ENCODE results near the gene DRD2.
A peak's percentile ranks its signal among the peaks of the same experiment; 100 is the strongest.
"Not testable (repeated sequence)": the region's sequence is repeated elsewhere in the genome, so short reads cannot be mapped to it uniquely, and the experiment has no call there.

The DRD2 gene

DNA sequence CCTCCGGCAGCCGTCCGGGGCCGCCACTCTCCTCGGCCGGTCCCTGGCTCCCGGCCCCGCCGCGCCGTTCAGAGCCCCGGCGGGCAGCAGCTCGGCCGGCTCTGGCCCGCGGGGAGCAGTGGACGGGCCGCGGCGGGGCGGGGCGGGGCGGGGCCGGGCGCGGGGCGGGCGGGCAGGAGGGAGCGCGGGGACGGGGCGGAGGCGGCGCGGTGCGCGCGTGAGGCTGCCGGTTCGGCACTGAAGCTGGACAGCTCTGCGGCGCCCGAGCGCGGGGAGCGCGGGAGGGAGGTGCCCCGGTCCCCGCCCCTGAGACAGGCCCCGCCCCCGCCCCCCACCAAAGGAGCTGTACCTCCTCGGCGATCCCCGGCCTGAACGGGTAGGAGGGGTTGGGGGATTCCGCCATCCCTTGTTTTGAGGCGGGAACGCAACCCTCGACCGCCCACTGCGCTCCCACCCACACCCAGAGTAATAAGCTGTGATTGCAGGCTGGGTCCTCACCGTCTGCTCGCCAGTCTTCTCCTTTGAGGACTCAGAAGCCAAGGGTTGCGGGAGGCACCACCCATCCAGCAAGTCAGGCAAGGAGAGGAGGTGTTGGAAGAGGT, at the start of gene DRD2:
TSS of gene DRD2 (minus strand) at position 239 of the 602 bp plus-strand sequence. CDS start 50,747 bp downstream, outside the sequence.
- peak; percentile 77 for DNase-seq (ENCODE audit: low spot score)

DNA sequence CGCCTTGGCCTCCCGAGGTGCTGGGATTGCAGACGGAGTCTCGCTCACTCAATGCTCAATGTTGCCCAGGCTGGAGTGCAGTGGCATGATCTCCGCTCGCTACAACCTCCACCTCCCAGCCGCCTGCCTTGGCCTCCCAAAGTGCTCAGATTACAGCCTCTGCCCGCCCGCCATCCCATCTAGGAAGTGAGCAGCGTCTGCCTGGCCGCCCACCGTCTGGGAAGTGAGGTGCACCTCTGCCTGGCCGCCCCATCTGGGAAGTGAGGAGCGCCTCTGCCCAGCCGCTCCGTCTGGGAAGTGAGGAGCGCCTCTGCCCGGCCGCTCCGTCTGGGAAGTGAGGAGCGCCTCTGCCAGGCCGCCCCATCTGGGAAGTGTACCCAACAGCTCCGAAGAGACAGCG, 48.7 kb upstream of the DRD2 start:
- DNase-seq (ENCODE audit: low spot score), result not testable (repeated sequence)

DNA sequence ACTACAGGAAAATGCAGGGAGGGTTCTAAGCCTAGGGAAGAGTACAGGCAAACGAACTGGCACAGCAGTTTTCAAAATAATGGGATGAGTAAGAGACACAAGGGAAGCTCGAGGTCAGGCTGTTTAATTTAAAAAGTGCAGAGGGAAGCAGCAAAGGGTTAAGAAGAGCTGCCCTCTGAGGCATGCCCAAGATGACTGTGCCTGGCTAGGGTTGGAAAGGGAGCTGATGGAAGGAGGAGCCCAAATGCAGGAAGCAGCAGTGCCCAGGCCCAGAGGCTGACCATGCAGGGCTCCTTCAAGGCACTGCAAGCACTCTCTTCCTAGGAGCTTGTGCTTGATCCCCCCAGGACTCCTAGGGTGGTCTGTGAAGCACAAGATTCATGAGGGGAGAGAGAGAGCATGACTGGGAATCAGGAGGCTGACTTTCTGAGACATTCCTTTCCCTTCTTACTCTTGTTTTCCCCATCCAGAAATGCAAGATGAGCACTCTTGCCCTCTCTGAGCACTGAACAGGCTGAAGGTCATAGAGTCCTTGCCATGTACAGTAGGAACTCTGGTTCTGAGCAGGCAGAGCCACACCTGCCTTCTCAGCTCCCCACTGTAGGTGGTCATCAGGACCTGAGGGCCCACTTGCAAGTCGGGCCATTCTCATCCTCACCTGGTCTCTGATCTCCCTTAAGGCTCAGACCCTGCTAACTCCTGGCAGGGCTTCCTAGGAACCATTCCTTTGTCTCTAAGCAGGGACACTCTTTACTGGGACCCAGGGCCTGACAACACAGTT, 46.7 kb upstream of the DRD2 start:
- no peak for DNase-seq (ENCODE audit: low spot score)

DNA sequence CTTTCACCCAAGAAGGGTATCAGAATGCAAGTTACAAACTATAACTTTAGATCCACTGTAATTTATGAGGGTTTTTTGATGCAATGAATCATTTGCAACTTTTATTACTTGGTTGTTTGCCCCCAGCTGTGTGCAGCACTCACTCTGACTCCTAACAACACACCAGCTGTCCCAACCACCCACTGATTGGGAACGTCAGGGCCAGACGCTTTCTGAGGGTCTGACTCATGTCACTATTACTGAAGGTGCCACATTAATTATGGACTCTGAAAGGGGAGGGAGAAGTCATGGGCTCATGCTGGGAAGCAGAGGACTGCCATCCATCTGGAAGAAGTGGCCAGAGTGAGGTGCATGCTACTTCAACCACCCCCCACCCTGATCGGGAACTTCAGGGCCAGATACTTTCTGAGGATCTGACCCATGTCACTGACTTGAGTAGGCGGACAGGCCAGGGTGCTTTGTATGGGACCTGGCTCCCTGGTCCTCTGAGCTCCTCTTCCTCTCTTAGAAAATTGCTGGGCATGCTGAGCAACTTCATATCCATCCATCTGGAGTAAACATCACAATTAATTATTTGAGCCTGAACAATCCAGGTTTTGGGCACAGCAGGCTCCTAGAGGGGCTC, 44.9 kb upstream of the DRD2 start:
- no peak for DNase-seq (ENCODE audit: low spot score)

DNA sequence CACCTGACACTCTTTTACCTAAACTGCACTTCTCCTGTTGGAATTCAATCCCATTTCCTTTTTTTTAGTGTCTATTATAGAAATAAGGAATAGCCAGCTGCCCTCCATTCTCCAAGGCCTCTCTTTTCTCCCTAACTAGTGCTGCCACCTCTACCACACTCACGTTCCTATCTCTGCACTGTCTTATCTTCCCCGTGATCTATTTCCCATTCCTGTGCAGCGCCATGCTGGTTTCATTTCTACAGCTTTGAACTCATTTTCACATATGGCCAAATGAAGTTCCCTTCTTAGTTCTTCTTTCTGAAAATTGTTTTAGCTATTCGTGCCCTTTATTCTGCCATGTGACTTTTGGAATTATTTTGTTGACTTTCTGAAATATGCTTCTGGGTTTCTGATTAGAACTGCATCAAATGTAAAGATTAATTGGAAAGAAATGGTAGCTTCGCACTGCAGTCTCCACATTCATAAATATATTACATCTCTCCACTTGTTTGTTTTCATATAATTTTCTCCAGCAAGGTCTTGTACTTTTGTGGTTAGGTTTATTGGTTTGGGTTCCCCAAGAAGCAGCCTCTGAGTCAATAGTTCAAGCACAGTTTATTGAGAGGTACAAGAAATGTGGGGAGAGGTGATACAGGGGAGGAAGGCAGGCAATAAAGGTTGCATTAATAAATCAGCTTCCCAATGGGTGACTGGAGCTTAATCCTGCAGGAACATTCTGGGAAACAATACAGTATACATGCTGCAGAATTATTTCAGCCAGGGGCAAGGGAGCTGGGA, 43.7 kb upstream of the DRD2 start:
- DNase-seq (ENCODE audit: low spot score), result no peak

DNA sequence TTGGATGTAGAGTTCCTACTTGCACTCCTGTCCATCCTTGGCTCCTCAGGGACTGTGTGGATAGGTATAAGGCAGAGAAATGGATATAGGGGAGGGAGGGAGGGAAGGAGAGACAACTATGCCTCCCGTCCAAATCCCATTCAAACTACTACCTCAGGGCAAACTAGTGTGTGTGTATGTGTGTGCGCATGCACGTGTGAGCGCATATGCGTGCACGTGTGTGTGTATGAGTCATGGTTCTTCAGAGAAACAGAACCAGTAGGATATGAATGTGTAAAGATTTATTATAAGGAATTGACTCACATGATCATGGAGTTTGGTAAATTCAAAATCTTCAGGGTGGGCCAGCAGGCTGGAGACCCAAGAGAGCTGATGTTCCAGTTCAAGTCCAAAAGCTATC, 42.2 kb upstream of the DRD2 start:
- DNase-seq (ENCODE audit: low spot score), result no peak

DNA sequence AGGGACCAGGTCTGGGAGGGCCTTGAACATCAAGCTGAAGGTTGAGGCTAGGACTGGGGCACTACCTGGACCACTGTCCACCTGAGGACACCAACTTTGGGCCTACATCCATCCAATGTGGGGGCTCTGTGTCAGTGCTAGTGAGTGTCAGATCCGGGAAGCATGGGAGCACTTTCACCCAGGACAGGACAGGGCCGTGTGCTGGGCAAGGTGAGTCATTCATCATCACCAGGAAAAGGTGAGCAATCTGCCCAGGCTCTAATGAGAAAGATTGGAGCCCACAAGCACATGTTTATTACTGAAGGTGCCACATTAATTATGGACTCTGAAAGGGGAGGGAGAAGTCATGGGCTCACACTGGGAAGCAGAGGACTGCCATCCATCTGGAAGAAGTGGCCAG, 39.7 kb upstream of the DRD2 start:
- DNase-seq (ENCODE audit: low spot score), result no peak

DNA sequence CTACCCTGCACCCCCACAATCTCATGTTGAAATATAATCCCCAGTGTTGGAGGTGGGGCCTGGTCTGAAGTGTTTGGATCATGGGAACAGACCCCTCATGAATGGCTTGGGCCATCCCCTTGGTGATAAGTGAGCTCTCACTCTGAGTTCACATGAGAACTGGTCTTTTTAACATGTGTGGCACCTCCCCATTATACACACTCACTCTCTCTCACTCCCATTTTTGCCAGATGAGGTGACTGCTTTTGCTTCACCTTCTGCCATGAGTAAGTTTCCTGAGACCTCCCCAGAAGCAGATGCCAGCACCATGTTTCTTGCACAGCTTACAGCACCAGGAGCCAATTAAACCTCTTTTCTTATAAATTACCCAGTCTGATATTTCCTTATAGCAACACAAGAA, 32.1 kb upstream of the DRD2 start:
- no peak for DNase-seq (ENCODE audit: low spot score)

DNA sequence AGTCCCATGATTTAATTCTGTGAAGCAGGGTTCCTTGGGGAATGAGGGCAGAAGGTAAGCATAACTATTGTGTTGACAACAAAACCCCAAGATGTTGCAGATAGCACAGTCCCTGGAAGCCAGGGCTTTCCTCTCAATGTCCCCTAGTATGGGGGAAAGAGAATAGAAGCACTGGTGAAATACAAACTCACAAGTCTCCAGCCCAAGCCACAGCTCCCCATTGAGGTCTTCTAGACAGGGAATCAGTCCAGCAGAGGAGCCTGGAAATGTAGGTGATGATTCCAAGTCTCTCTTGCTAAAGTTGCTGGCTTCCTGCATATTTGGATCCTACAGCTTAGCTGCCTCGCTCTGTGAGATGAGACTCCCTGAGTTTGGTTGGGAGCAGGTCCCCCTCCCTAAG, 31.7 kb upstream of the DRD2 start:
- no peak for DNase-seq (ENCODE audit: low spot score)

DNA sequence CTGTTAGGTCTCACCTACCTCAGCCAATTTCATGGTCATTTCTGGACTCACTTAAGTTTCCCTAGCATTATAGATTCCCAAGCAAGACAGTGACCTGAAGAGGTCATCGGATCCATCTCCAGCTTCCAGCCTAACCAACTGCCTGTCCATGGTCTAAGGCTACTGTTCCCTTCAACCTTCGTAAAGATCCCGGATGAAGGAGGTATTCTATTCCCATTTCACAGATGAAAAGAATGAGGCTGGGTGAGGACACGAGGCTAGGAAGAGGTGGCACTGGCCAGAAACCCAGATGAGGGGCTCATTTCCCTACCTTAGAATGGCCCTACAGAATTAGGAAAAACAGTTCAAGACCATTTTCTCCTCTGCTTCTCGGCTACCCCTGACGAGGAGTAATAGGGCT, 31.3 kb upstream of the DRD2 start:
- no peak for DNase-seq (ENCODE audit: low spot score)

DNA sequence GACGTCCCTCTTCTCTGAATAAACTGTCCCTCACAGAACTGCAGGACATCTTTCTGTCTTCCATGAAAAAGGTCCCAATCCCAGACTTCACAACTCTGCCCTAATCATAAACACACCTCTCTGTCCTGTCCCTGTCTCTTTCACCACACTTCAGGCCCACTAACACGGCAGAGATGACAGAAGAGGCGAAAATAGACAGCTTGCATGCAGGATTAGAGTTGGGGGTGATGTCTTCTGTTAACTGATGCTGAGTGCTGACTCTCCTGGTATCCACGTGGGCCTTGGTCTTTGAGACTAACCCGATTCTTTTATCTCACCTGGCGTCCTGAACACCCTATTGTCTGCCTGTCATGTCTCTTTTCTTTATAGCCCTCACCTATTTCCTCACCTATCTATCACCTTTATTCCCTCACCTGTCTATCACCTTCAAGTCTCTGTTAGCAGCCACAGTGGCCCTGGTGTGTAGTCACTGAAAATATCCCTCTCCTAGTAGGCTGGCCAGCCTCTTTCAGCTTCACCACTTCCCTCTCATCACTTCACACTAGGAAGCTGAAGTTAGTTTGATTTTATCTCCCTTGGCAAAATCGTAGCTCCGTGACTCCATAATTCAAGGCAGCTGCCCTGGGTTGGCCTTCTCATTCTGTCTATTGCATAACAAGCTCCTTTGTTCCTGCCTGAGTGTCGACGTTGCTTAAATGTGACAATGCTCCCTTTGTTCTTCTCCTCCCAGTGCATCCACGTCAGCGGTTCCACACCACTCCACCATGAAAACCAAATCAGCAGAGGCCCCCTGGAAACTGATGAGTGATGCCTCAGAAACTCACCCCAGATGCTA, 30.6 kb upstream of the DRD2 start:
- no peak for DNase-seq (ENCODE audit: low spot score)

DNA sequence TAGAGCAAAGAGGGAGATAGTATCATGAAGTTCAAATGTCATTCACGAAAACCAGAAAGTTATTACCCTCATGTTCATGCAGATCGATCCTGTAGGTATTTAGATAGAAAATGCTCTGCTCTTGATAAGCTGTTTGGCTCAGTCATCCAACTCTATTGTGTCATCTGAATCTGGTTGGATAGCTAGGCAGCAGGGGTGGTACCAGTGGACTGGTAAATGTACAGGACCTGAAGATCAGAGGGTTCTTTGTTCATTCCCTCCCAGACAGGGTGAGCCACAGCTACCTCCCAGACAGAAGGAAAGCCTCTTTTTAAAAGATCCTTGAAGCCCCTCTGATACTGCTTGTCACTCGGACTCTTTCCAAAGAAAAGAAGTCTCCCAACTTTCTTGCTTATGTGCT, 29.8 kb upstream of the DRD2 start:
- DNase-seq (ENCODE audit: low spot score), result no peak

DNA sequence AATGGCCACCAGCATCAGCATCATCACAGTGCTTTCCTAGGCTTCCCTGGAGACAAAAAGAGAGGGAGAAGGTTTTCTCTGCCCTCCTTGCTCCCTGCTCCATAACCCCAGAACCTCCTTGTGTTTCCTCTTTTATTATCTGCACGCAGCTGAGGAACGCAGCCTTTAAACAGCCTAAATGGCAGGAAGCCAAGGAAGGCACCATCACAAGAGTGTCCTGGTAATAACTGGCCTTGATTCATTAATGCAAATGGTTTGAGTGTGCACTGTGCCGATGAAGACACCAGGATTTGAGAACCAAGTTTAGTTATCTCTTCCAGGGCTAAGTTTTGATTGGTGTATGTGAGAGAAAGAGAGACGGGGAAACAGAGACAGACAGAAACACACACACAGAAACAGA, 29.4 kb upstream of the DRD2 start:
- no peak for DNase-seq (ENCODE audit: low spot score)

DNA sequence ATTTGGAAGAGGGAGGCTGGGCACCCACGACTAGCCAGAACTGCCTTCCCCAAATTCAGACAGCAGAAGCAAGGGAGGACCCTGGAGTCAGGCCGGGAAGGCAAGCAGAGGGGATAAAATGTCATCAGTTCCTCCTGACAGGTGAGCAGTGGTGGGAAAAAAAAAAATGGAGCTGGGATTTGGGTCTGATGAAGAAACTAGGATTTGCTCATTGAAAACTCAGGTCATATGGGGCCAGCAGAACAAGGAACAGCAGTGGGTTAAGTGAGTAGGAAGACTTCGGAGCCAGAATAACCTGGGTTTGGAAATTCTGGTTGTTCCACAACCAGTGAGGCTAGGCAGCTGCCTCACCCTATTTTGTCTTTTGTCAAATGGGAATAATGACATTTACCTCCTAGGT, 28.9 kb upstream of the DRD2 start:
- no peak for DNase-seq (ENCODE audit: low spot score)

DNA sequence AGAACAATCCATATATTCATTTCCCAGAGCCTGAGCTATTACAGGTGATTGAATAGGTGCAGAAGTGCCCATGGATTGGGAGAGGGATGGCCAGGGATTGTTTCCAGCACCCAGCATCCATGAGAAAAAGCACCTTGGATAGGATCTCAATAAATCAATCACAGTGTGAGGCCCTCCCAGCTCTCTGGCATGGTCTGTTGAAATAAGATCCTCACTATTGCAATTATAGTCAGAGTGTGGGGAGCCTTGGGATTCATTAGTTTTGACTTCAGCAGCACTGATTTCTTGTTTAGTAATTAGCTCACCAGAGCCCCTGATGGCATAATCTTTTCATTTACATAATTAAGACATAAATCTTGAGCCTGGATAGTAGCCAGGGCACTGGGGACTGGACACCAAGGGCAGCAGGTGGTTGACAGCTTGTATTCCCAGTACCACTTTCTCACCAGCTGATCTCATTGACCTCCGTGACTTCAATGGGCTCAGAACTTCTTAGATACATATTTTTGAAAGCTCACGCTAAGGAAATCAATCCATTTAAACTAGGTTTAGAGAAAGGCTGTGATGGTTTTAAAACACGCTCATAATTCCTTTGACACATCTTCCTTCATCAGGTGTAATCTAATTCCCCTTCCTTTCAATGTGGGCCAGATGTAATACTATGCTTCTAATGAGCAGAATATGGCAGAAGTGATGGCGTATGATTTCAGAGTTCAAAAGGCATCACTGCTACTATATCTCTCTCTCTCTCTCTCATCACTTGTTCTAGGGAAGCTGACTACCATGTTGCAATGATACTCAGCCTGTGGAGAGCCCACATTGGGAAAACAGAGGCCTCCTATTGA, 22.1 kb upstream of the DRD2 start:
- DNase-seq (ENCODE audit: low spot score), result no peak

DNA sequence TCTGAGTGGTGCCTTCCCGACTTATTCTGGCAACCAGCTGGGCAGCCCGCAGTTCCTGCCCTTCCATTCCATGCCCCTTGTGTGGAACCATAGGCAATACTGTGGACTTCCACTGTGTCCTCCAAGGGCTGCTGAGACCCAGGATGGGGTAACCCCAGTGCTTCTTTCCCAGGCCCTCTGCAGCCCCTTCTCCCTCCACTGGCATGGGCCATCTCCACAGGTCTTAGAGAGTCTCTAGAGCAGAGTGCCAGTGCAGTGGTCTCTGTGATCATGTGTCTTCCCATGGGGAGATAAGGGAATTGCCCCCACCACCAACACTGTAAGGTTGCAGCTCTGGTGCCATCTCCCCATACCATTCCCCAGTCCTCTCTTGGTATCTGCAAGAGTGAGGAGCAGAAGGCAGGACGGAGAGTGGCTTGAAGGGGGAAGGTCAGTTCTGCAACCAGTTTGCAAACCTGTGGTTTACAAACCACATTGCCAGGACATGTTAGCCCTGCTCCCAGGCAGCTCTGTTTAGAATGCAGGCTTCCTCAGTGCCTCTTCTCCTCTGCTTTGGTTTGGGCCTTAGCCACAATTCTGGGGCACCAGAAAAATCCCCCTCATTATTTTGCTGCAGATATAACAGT, 20.9 kb upstream of the DRD2 start:
- no peak for DNase-seq (ENCODE audit: low spot score)

DNA sequence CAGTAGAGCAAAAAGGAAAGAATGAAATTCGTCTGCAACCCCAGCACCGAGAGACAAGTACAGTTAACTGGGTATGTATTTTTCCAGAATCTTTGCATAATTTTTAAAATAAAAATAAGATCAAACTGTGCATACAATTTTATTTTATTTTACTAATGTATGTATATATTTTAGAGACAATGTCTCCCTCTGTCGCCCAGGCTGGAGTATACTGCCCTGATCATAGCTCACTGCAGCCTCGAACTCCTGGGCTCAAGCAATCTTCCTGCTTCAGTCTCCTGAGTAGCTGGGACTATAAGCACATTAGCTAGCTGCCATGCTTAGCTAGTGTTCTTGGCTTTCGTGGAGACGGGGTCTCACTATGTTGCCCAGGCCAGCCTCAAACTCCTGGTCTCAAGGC, 18.8 kb upstream of the DRD2 start:
- DNase-seq (ENCODE audit: low spot score), result no peak

DNA sequence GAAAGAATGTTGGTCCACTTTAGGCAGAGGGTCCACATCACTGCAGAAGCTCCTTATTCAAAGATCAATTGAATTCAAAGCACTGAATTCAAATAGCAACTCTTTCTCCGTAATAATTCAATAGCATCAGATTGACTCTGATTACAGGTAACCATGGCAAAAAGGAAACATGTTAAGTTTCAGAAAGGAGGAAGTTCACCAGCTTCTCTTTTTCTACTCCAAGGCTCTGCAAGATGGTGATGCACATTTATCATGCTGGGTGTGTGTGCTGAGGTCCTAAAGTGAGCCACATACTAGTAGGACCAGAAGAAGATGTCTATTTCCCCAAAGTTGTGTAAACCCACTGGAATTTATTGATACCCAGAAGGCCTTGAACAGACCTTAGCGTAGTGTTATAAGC, 18.0 kb upstream of the DRD2 start:
- no peak for DNase-seq (ENCODE audit: low spot score)

DNA sequence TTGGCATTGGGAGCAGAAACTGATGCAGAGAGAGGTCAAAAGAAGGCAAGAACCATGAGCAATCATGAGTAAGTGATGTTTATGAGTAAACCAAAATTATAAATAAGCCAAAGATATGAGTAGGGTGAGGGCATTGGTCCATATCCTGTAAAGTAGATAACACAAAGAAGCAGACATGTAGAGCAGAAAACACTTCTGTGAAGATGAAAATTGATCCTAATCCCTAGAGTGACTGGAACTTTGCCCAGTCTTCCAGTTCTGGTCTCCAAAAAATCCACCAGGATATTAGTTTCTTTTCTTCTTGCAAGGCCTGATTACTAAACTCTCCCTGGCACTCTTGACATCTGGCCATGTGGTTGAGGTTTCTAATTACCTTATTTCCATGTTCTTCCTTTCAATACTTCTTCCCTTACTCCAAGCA, 13.7 kb upstream of the DRD2 start:
- DNase-seq (ENCODE audit: low spot score), result no peak

DNA sequence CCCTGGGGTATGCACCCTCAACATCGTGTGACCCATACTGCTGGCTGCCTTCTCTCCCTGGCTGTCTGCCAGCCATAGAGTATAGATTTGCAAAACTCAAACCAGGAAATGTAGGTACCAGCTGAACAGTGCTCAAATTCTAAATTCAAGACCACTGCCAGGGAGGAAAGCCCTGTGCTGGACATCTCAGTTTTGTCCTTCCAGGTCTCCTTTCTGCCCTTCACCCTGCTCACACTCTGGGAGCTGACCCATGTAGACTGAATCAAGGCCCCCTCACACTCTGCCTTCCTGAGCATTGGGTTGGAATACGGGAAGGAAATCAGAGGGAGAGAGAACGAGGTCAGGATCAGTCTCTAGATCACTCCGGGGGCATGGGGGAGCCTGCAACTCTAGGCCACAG, 12.4 kb upstream of the DRD2 start:
- DNase-seq (ENCODE audit: low spot score), result no peak

Data from D341Med (cell line).